HepG2 (cell line): ENCODE results near the gene LMTK2. TPM values are rescaled to one million over a fixed set of nuclear protein-coding genes. Genes with fewer than 3 reads are reported as not detected.

Source experiments
- ATAC-seq: fragments of 200-7000 bp; cut with Tn5 transposase; 3 replicates; pipeline ENCODE4 v1.9.1; 2020; ENCODE audit warnings: mild to moderate bottlenecking, moderate library complexity
- BruUV-seq: library from RNA; stranded (reverse); fragments of 400-500 nt; replicated peaks from 2 replicates; lab custom pipeline; 2021; lab: Mats Ljungman, UMichigan
- CTCF ChIA-PET: fragments of 300-600 bp; formaldehyde crosslinking; extraction: SDS; loops from one replicate; lab custom pipeline; 2021; ENCODE audit warnings: low total read pairs, inconsistent platforms, low intra/inter-chr PET ratio; lab: Yijun Ruan, JAX
- POLR2A ChIA-PET: fragments of 350-600 bp; sonication (Branson Sonifier 250); formaldehyde crosslinking; loops from one replicate; lab custom pipeline; 2020; ENCODE audit warnings: antibody characterized with exemption, inconsistent platforms; lab: Yijun Ruan, JAX
- DNase-seq: peaks from one replicate; pipeline ENCODE4 v3.0.0-alpha.2; 2015; ENCODE audit warnings: low spot score
- FAIRE-seq: peaks from 3 replicates; lab custom pipeline; 2011; peaks lifted over from hg19 to GRCh38; lab: Jason Lieb, UNC
- H2AFZ ChIP-seq: one replicate; pipeline ENCODE4 v1.6.1; 2011; ENCODE audit warnings: low read length, inconsistent platforms
- H3K27ac ChIP-seq: fragments of 300-600 bp; 3 replicates; pipeline ENCODE4 v1.8.0; 2011; ENCODE audit warnings: mixed run types, mild to moderate bottlenecking, mixed read lengths, low read length, inconsistent platforms; ENCODE audit not compliant: insufficient read depth; ENCODE audit errors: extremely low read length
- H3K27me3 ChIP-seq, 2 experiments: fragments of 200-600 bp in 1 of 2; 2 replicates in 1 of 2; 3 replicates in 1 of 2; pipeline versions ENCODE4 v1.6.0 to v1.8.0; 2011; ENCODE audit warnings: low read length in 2 of 2, mild to moderate bottlenecking in 2 of 2, moderate library complexity in 2 of 2, inconsistent platforms in 1 of 2; ENCODE audit not compliant: insufficient read depth in 2 of 2, control insufficient read depth in 1 of 2
- H3K36me3 ChIP-seq, 2 experiments: fragments of 200-600 bp in 1 of 2; replicated peaks in 1 of 2; 2 replicates in 1 of 2; 3 replicates in 1 of 2; pipeline versions ENCODE4 v1.5.1 to v1.8.0; 2011; ENCODE audit warnings: low read length in 2 of 2, inconsistent platforms in 1 of 2; ENCODE audit not compliant: insufficient read depth in 2 of 2, control insufficient read depth in 1 of 2
- H3K4me1 ChIP-seq: 2 replicates; pipeline ENCODE4 v1.5.1; 2012; ENCODE audit warnings: low read length, inconsistent platforms; ENCODE audit not compliant: insufficient read depth
- H3K4me2 ChIP-seq: 2 replicates; pipeline ENCODE4 v1.6.0; 2011; ENCODE audit warnings: low read depth, low read length, inconsistent platforms
- H3K4me3 ChIP-seq, 3 experiments: fragments of 200-600 bp in 1 of 3; sonication (generic), shearing (Covaris generic) in 1 of 3; replicated peaks in 1 of 3; 2 replicates each; pipeline ENCODE4 v1.5.1; 2011 to 2016; ENCODE audit warnings: low read length in 3 of 3, inconsistent platforms in 2 of 3, low read depth in 2 of 3, mild to moderate bottlenecking in 2 of 3, control low read depth in 1 of 3, mixed read lengths in 1 of 3; ENCODE audit not compliant: insufficient read depth in 1 of 3
- H3K79me2 ChIP-seq: one replicate; pipeline ENCODE4 v1.6.1; 2011; ENCODE audit warnings: low read length, inconsistent platforms; ENCODE audit not compliant: insufficient read depth
- H3K9ac ChIP-seq: 2 replicates; pipeline ENCODE4 v1.6.0; 2011; ENCODE audit warnings: mild to moderate bottlenecking, low read depth, low read length, inconsistent platforms; ENCODE audit not compliant: insufficient read depth
- H3K9me3 ChIP-seq: 2 replicates; pipeline ENCODE4 v1.5.1; 2012; ENCODE audit warnings: mild to moderate bottlenecking, low read length
- H4K20me1 ChIP-seq: 2 replicates; pipeline ENCODE4 v1.6.0; 2011; ENCODE audit warnings: inconsistent platforms, mild to moderate bottlenecking, low read length, moderate library complexity; ENCODE audit not compliant: insufficient read depth
- ATF4 ChIP-seq, 2 experiments: fragments of 450-650 bp in 1 of 2; sonication (generic) in 1 of 2; formaldehyde crosslinking; IDR thresholded peaks; 2 replicates each; pipeline versions ENCODE4 v1.5.0 to v1.8.0; 2020 to 2022; ENCODE audit warnings: mild to moderate bottlenecking in 1 of 2, missing genetic modification reagents in 1 of 2
- CCAR2 ChIP-seq: fragments of 200-400 bp; formaldehyde crosslinking; optimal IDR thresholded peaks from 2 replicates; pipeline ENCODE3; 2018; ENCODE audit warnings: low read depth, mild to moderate bottlenecking, low read length, moderate library complexity
- HIVEP1 ChIP-seq: sonication (generic); formaldehyde crosslinking; IDR thresholded peaks from 2 replicates; pipeline ENCODE4 v1.4.0; 2020; ENCODE audit warnings: mild to moderate bottlenecking, missing genetic modification reagents
- HNF1B ChIP-seq: sonication (generic); formaldehyde crosslinking; IDR thresholded peaks from 2 replicates; pipeline ENCODE4 v1.5.1; 2020; ENCODE audit warnings: mild to moderate bottlenecking, moderate library complexity, missing genetic modification reagents
- KDM2A ChIP-seq: sonication (generic); formaldehyde crosslinking; IDR thresholded peaks from 2 replicates; pipeline ENCODE4 v1.4.0; 2020; ENCODE audit warnings: low read depth, missing genetic modification reagents, borderline replicate concordance
- KDM6A ChIP-seq: IDR thresholded peaks from 2 replicates; pipeline ENCODE4 v1.6.1; 2016; ENCODE audit warnings: low read depth
- PATZ1 ChIP-seq: sonication (generic); formaldehyde crosslinking; IDR thresholded peaks from 2 replicates; pipeline ENCODE4 v1.4.0; 2020; ENCODE audit warnings: missing genetic modification reagents
- PCBP1 ChIP-seq: fragments of 200-400 bp; formaldehyde crosslinking; IDR thresholded peaks from 2 replicates; pipeline ENCODE4 v1.6.1; 2017; ENCODE audit warnings: mild to moderate bottlenecking, low read depth, low read length, borderline replicate concordance
- TBP ChIP-seq: sonication (generic); formaldehyde crosslinking; IDR thresholded peaks from 2 replicates; pipeline ENCODE4 v1.5.0; 2020; ENCODE audit warnings: missing genetic modification reagents
- THRA ChIP-seq: sonication (generic); formaldehyde crosslinking; IDR thresholded peaks from 2 replicates; pipeline ENCODE4 v1.4.0; 2020; ENCODE audit warnings: missing genetic modification reagents, borderline replicate concordance
- ZC3H13 ChIP-seq: sonication (generic); formaldehyde crosslinking; IDR thresholded peaks from 2 replicates; pipeline ENCODE4 v1.8.1; 2023; ENCODE audit warnings: mild to moderate bottlenecking, missing genetic modification reagents, moderate library complexity
- ZFP36L1 ChIP-seq: sonication (generic); formaldehyde crosslinking; IDR thresholded peaks from 2 replicates; pipeline ENCODE4 v1.8.0; 2022; ENCODE audit warnings: mild to moderate bottlenecking, missing genetic modification reagents, moderate library complexity
- ZNF121 ChIP-seq: sonication (generic); formaldehyde crosslinking; IDR thresholded peaks from 2 replicates; pipeline ENCODE4 v1.5.0; 2020; ENCODE audit warnings: mild to moderate bottlenecking, missing genetic modification reagents
- ZNF230 ChIP-seq: sonication (generic); formaldehyde crosslinking; IDR thresholded peaks from 2 replicates; pipeline ENCODE4 v1.4.0; 2020; ENCODE audit warnings: mild to moderate bottlenecking, missing genetic modification reagents
- ZNF816 ChIP-seq: sonication (generic); formaldehyde crosslinking; IDR thresholded peaks from 2 replicates; pipeline ENCODE4 v1.8.0; 2022; ENCODE audit warnings: missing genetic modification reagents, mild to moderate bottlenecking, borderline replicate concordance
- ZNF879 ChIP-seq: sonication (generic); formaldehyde crosslinking; IDR thresholded peaks from 2 replicates; pipeline ENCODE4 v1.8.1; 2023; ENCODE audit warnings: missing genetic modification reagents
- WGBS: methylation state at CpG from one replicate; pipeline ENCODE4 v1.1.6; 2017; ENCODE audit warnings: low lambda C conversion rate; 5-methylcytosine and 5-hydroxymethylcytosine counted together
- in situ Hi-C: cut with HindIII; loops from 2 replicates; pipeline ENCODE4 v1.10.0; 2017; ENCODE audit warnings: low pct_unique_long_range_greater_than_20kb; ENCODE audit not compliant: extremely low pct_ligation_motif_present
- intact Hi-C: fragments of 100-400 bp; cut with micrococcal nuclease; formaldehyde crosslinking; loops from one replicate; pipeline ENCODE4 v1.10.0; 2022; ENCODE audit not compliant: unreplicated experiment
- polyA plus RNA-seq, 8 experiments: library from polyadenylated mRNA; depleted of rRNA in 3 of 8; stranded (reverse) in 7 of 8; unstranded in 1 of 8; fragments of >200 nt; fragmentation: Illumina TruSeq in 4 of 8; extraction: Trizol in 4 of 8; gene quantifications; 2 replicates each; pipeline versions ENCODE4 v1.2.1 to v1.2.3, GENCODE V29; 2011 to 2016; ENCODE audit warnings: low read depth in 4 of 8, missing spikeins in 1 of 8, mixed read lengths in 1 of 8; ENCODE audit not compliant: insufficient read depth in 1 of 8
- total RNA-seq, 5 experiments: library from RNA; depleted of rRNA; stranded (reverse); fragments of >200 nt; fragmentation: Illumina TruSeq; extraction: Trizol; gene quantifications; 2 replicates each; pipeline ENCODE4 v1.2.3, GENCODE V29; 2016; ENCODE audit warnings: low read depth in 1 of 5

Gene LMTK2
- total and polyA plus RNA-seq, 2 of the 13 experiments (the other 11 are each of a cell fraction or from before 2014, with no cell fraction given), result 9.5 to 11.7 TPM

GRCh38 chr7:98238976-98239375, 132.3 kb downstream of the LMTK2 start:
- intact Hi-C loops, result no loop called here
- ChIA-PET CTCF (no interaction called here), POLR2A (no interaction called here)
- Histone ChIP-seq H3K9ac (no peak overlapping the region), H3K27me3 (no peaks in the 10 kb centered on the region), H3K79me2 (no peaks in the 10 kb centered on the region), H3K4me2 (no peak overlapping the region), H3K27ac (no peak overlapping the region), H2AFZ (no peak overlapping the region), H3K4me1 (no peaks in the 10 kb centered on the region), H3K36me3 (no peaks in the 10 kb centered on the region; a peak in 2 of 5 replicates), H3K4me3 (no peak overlapping the region), H4K20me1 (no peaks in the 10 kb centered on the region), H3K9me3 (no peaks in the 10 kb centered on the region)
- WGBS, result 98% methylated on average over 9 of the region's 9 CpGs
- in situ Hi-C loops, result no loop called here
- ATAC-seq (no peak), FAIRE-seq (no peak), DNase-seq (no peak)
- no TSS peak for BruUV-seq
- TF ChIP-seq ZNF230 (CRISPR knock-in tag) (no peak), PCBP1 (no peak), KDM2A (CRISPR knock-in tag) (no peak), ATF4 (CRISPR knock-in tag; IDR thresholded peaks at IDR 0.05) (no peak), HIVEP1 (CRISPR knock-in tag) (no peak), PATZ1 (CRISPR knock-in tag) (no peak), KDM6A (CRISPR knock-in tag) (no peak), ZFP36L1 (no peak), HNF1B (CRISPR knock-in tag) (no peak), ZNF121 (CRISPR knock-in tag) (no peak), ZNF816 (CRISPR knock-in tag) (no peak), TBP (CRISPR knock-in tag) (no peak), ZC3H13 (CRISPR knock-in tag) (no peak), ZNF879 (CRISPR knock-in tag) (no peak), CCAR2 (no peak), THRA (CRISPR knock-in tag) (no peak)
